Neural cell (in vitro differentiated cells): Measurements from ENCODE around the gene UCK1. TPM values are rescaled to one million over a fixed set of nuclear protein-coding genes. Genes with fewer than 3 reads are reported as not detected.

ENCODE experiments used
- H2AFZ ChIP-seq: fragments of 200-600, 300-800 bp; sonication (generic), shearing (Covaris generic); 2 replicates; pipeline ENCODE4 v1.6.0; 2014; ENCODE audit warnings: low read depth, mild to moderate bottlenecking, antibody characterized with exemption, low read length, moderate library complexity
- H3F3A ChIP-seq: fragments of 200-600 bp; shearing (Covaris generic); 2 replicates; pipeline ENCODE4 v1.6.1; 2016; ENCODE audit warnings: mild to moderate bottlenecking, moderate library complexity, mixed read lengths, antibody characterized with exemption, low read length; ENCODE audit not compliant: insufficient read depth, poor library complexity, severe bottlenecking
- H3K27ac ChIP-seq: fragments of 200-600, 300-800 bp; sonication (generic), shearing (Covaris generic); 2 replicates; pipeline ENCODE4 v1.5.1; 2014; ENCODE audit warnings: mild to moderate bottlenecking, low read length, moderate library complexity
- H3K27me3 ChIP-seq: fragments of 300-800, 200-600 bp; sonication (generic), shearing (Covaris generic); 2 replicates; pipeline ENCODE4 v1.6.0; 2014; ENCODE audit warnings: mild to moderate bottlenecking, low read depth, low read length, moderate library complexity; ENCODE audit not compliant: insufficient read depth
- H3K36me3 ChIP-seq: fragments of 300-800, 200-600 bp; sonication (generic), shearing (Covaris generic); 2 replicates; pipeline ENCODE4 v1.5.1; 2014; ENCODE audit warnings: mild to moderate bottlenecking, antibody characterized with exemption, low read length, moderate library complexity; ENCODE audit not compliant: insufficient read depth
- H3K4me2 ChIP-seq: fragments of 300-800, 200-600 bp; sonication (generic), shearing (Covaris generic); 2 replicates; pipeline ENCODE4 v1.6.0; 2014; ENCODE audit warnings: mild to moderate bottlenecking, low read length
- H3K4me3 ChIP-seq: fragments of 300-800, 200-600 bp; sonication (generic), shearing (Covaris generic); 2 replicates; pipeline ENCODE4 v1.5.1; 2014; ENCODE audit warnings: mild to moderate bottlenecking, low read length, moderate library complexity
- H3K79me2 ChIP-seq: fragments of 200-600 bp; shearing (Covaris generic); replicated peaks from 2 replicates; pipeline ENCODE4 v1.6.0; 2014; ENCODE audit warnings: mild to moderate bottlenecking, low read length, moderate library complexity; ENCODE audit not compliant: insufficient read depth
- H3K9ac ChIP-seq: fragments of 300-800, 200-600 bp; sonication (generic), shearing (Covaris generic); 2 replicates; pipeline ENCODE4 v1.6.1; 2016; ENCODE audit warnings: mild to moderate bottlenecking, low read length, mixed read lengths
- H3K9me2 ChIP-seq: fragments of 200-600 bp; shearing (Covaris generic); 2 replicates; pipeline ENCODE4 v1.6.1; 2016; ENCODE audit warnings: mild to moderate bottlenecking, low read length, mixed read lengths; ENCODE audit not compliant: insufficient read depth
- H3K9me3 ChIP-seq: fragments of 200-600, 300-800 bp; sonication (generic), shearing (Covaris generic); 2 replicates; pipeline ENCODE4 v1.6.1; 2016; ENCODE audit warnings: mild to moderate bottlenecking, mixed run types, low read length, moderate library complexity, mixed read lengths
- H4K20me1 ChIP-seq: fragments of 200-600 bp; shearing (Covaris generic); 2 replicates; pipeline ENCODE4 v1.6.1; 2016; ENCODE audit warnings: mild to moderate bottlenecking, mixed run types; ENCODE audit not compliant: insufficient read depth
- CTCF ChIP-seq: fragments of 450-650 bp; IDR thresholded peaks from 2 replicates; pipeline ENCODE4 v1.5.1; 2014; ENCODE audit warnings: antibody characterized with exemption, mild to moderate bottlenecking, moderate library complexity; ENCODE audit not compliant: poor library complexity, severe bottlenecking
- EP300 ChIP-seq: fragments of 450-650 bp; conservative IDR thresholded peaks from 2 replicates; pipeline ENCODE4 v1.6.1; 2014; ENCODE audit warnings: antibody characterized with exemption, mild to moderate bottlenecking, moderate library complexity; ENCODE audit not compliant: poor library complexity, severe bottlenecking
- EZH2 ChIP-seq: fragments of 200-600, 300-800 bp; shearing (Covaris generic), sonication (generic); IDR thresholded peaks from 2 replicates; pipeline ENCODE4 v1.6.1; 2014; ENCODE audit warnings: antibody characterized with exemption, low read length, borderline replicate concordance, mild to moderate bottlenecking; ENCODE audit not compliant: insufficient read depth, poor library complexity, severe bottlenecking
- MXI1 ChIP-seq: fragments of 450-650 bp; conservative IDR thresholded peaks from 2 replicates; pipeline ENCODE4 v1.6.1; 2014; ENCODE audit warnings: antibody characterized with exemption, mild to moderate bottlenecking; ENCODE audit not compliant: poor library complexity, severe bottlenecking
- POLR2AphosphoS5 ChIP-seq: IDR thresholded peaks from 2 replicates; pipeline ENCODE4 v1.6.1; 2012
- RAD21 ChIP-seq: fragments of 450-650 bp; conservative IDR thresholded peaks from 2 replicates; pipeline ENCODE4 v1.6.1; 2014; ENCODE audit warnings: antibody characterized with exemption, mild to moderate bottlenecking, moderate library complexity
- REST ChIP-seq: IDR thresholded peaks from 2 replicates; pipeline ENCODE4 v1.6.1; 2012; ENCODE audit warnings: borderline replicate concordance
- SMC3 ChIP-seq: fragments of 450-650 bp; conservative IDR thresholded peaks from 2 replicates; pipeline ENCODE4 v1.6.1; 2014; ENCODE audit warnings: antibody characterized with exemption, mild to moderate bottlenecking, moderate library complexity; ENCODE audit not compliant: poor library complexity
- TAF1 ChIP-seq: IDR thresholded peaks from 2 replicates; pipeline ENCODE4 v1.6.1; 2012; ENCODE audit warnings: low read depth
- polyA plus RNA-seq: library from polyadenylated mRNA; depleted of rRNA; stranded (reverse); fragments of >200 nt; gene quantifications from 2 replicates; pipeline ENCODE4 v1.2.3, GENCODE V29; 2014

UCK1 gene
- polyA plus RNA-seq, 1 donor from 2014 or later: 45.9 TPM

- TF ChIP-seq EP300 (no peak), SMC3 (no peak), MXI1 (no peak), TAF1 (no peak)
- peaks cover 11% of the 10 kb centered on the region for H3K79me2 ChIP-seq
Measured at GRCh38 chr9:131477367-131477766, 53.7 kb downstream of the UCK1 start.

GRCh38 chr9:131476777-131477345, 54.2 kb downstream of the UCK1 start:
- Histone ChIP-seq H3K4me3 (no peak overlapping the region), H3K36me3 (peaks cover 8% of the 10 kb centered on the region), H3K9me3 (no peaks in the 10 kb centered on the region), H3K4me2 (no peak overlapping the region), H3K9me2 (no peaks in the 10 kb centered on the region), H4K20me1 (peaks cover 12% of the 10 kb centered on the region), H3K79me2 (peaks cover 11% of the 10 kb centered on the region), H2AFZ (no peak overlapping the region), H3F3A (no peaks in the 10 kb centered on the region), H3K27me3 (no peaks in the 10 kb centered on the region), H3K27ac (no peak overlapping the region), H3K9ac (no peak overlapping the region)
- TF ChIP-seq SMC3: no peak
- no peak for TF ChIP-seq REST
- TF ChIP-seq TAF1: no peak
- TF ChIP-seq MXI1: no peak
- TF ChIP-seq RAD21: no peak
- no peak for TF ChIP-seq EZH2
- TF ChIP-seq CTCF: no peak
- no peak for TF ChIP-seq POLR2AphosphoS5
- no peak for TF ChIP-seq EP300

More at GRCh38 chr9:131477367-131477766, 53.7 kb downstream of the UCK1 start:
- Histone ChIP-seq H3K9me3 (no peaks in the 10 kb centered on the region), H2AFZ (no peak overlapping the region), H4K20me1 (peaks cover 15% of the 10 kb centered on the region), H3K36me3 (peaks cover 8% of the 10 kb centered on the region), H3K4me3 (no peak overlapping the region), H3K9me2 (no peaks in the 10 kb centered on the region), H3K9ac (no peak overlapping the region), H3K27ac (no peak overlapping the region), H3K27me3 (no peaks in the 10 kb centered on the region), H3F3A (no peaks in the 10 kb centered on the region), H3K4me2 (no peak overlapping the region)
